PC-9 (cell line): ENCODE measurements around the gene MACROD2. TPM values are rescaled to one million over a fixed set of nuclear protein-coding genes. Genes with fewer than 3 reads are reported as not detected.

Source experiments
- BruUV-seq: library from RNA; stranded (reverse); fragments of 400-500 nt; replicated peaks from 2 replicates; lab custom pipeline; 2021; lab: Mats Ljungman, UMichigan
- CTCF ChIA-PET: fragments of 300-600 bp; sonication (Branson Sonifier 250); formaldehyde crosslinking; loops from one replicate; lab custom pipeline; 2022; ENCODE audit warnings: antibody characterized with exemption; lab: Charles Lee
- POLR2A ChIA-PET: fragments of 300-600 bp; sonication (Branson Sonifier 250); formaldehyde crosslinking; loops from one replicate; lab custom pipeline; 2022; ENCODE audit warnings: antibody characterized with exemption; ENCODE audit not compliant: unreplicated experiment; lab: Charles Lee
- DNase-seq, 2 experiments: peaks; one replicate each; pipeline versions ENCODE4 v3.0.0 to v3.0.0-alpha.2; 2015 to 2022; ENCODE audit warnings: mixed read lengths in 1 of 2
- H2AFZ ChIP-seq: fragments of 200-600 bp; sonication (generic); 2 replicates; pipeline ENCODE4 v1.8.1; 2017; ENCODE audit warnings: antibody characterized with exemption
- H3F3A ChIP-seq: fragments of 200-600 bp; sonication (generic); 2 replicates; pipeline ENCODE4 v1.8.1; 2017; ENCODE audit warnings: antibody characterized with exemption, mild to moderate bottlenecking, low read depth; ENCODE audit not compliant: insufficient read depth
- H3K27ac ChIP-seq: fragments of 200-600 bp; sonication (generic); 2 replicates; pipeline ENCODE4 v1.6.1; 2016; ENCODE audit warnings: mixed run types
- H3K27me3 ChIP-seq: fragments of 200-600 bp; sonication (generic); 2 replicates; pipeline ENCODE4 v1.6.1; 2016; ENCODE audit warnings: low read depth, mixed run types; ENCODE audit not compliant: insufficient read depth
- H3K36me3 ChIP-seq: fragments of 200-600 bp; sonication (generic); 2 replicates; pipeline ENCODE4 v1.6.1; 2016; ENCODE audit warnings: low read depth, mixed run types
- H3K4me1 ChIP-seq: fragments of 200-600 bp; sonication (generic); replicated peaks from 2 replicates; pipeline ENCODE4 v1.6.1; 2016; ENCODE audit warnings: mixed run types; ENCODE audit not compliant: insufficient read depth
- H3K4me2 ChIP-seq: fragments of 200-600 bp; sonication (generic); 2 replicates; pipeline ENCODE4 v1.6.1; 2017; ENCODE audit warnings: mixed run types
- H3K4me3 ChIP-seq: fragments of 200-600 bp; sonication (generic); 2 replicates; pipeline ENCODE4 v1.6.1; 2016; ENCODE audit warnings: mixed run types
- H3K79me2 ChIP-seq: fragments of 200-600 bp; sonication (generic); 2 replicates; pipeline ENCODE4 v1.6.1; 2017; ENCODE audit warnings: low read depth, mixed run types
- H3K9me2 ChIP-seq: fragments of 200-600 bp; sonication (generic); 2 replicates; pipeline ENCODE4 v1.8.1; 2017; ENCODE audit warnings: mild to moderate bottlenecking; ENCODE audit not compliant: insufficient read depth
- H3K9me3 ChIP-seq: fragments of 200-600 bp; sonication (generic); 2 replicates; pipeline ENCODE4 v1.8.1; 2016; ENCODE audit warnings: low read depth; ENCODE audit not compliant: insufficient read depth
- H4K20me1 ChIP-seq: fragments of 200-600 bp; sonication (generic); 2 replicates; pipeline ENCODE4 v1.8.1; 2017; ENCODE audit not compliant: insufficient read depth
- CTCF ChIP-seq: fragments of 200-600 bp; sonication (generic); conservative IDR thresholded peaks from 2 replicates; pipeline ENCODE4 v1.6.1; 2017; ENCODE audit warnings: mixed run types, antibody characterized with exemption, mild to moderate bottlenecking, moderate library complexity
- EZH2 ChIP-seq: fragments of 200-600 bp; sonication (generic); IDR thresholded peaks from 2 replicates; pipeline ENCODE4 v1.8.0; 2017; ENCODE audit warnings: antibody characterized with exemption, low read depth
- intact Hi-C: fragments of 100-400 bp; cut with micrococcal nuclease; formaldehyde crosslinking; loops from one replicate; pipeline ENCODE4 v1.10.0; 2022; ENCODE audit not compliant: unreplicated experiment
- total RNA-seq: library from RNA; stranded (reverse); gene quantifications from 2 replicates; pipeline ENCODE4 v1.2.3, GENCODE V29; 2021

The MACROD2 gene
- total RNA-seq, 1 experiment from 2014 or later, result 11.4 TPM

GRCh38 chr20:14951105-14951504 lies 955.8 kb downstream of the MACROD2 start:
- ChIA-PET POLR2A (no interaction called here), CTCF (no interaction called here)
- Histone ChIP-seq H3K9me2 (no peaks in the 10 kb centered on the region), H3F3A (no peaks in the 10 kb centered on the region; the same call in 1 of the 2 replicates), H3K4me3 (no peak overlapping the region), H3K4me1 (peaks cover 21% of the 10 kb centered on the region), H4K20me1 (no peaks in the 10 kb centered on the region), H3K9me3 (no peaks in the 10 kb centered on the region), H2AFZ (no peak overlapping the region), H3K27ac (no peak overlapping the region), H3K27me3 (no peaks in the 10 kb centered on the region), H3K4me2 (no peak overlapping the region), H3K79me2 (no peaks in the 10 kb centered on the region), H3K36me3 (no peaks in the 10 kb centered on the region)
- DNase-seq, result no peak
- BruUV-seq, result no TSS peak
- TF ChIP-seq CTCF (no peak), EZH2 (no peak)
- intact Hi-C loops, result no loop called here

- TF ChIP-seq CTCF, result no peak
- no peak for TF ChIP-seq EZH2
- Histone ChIP-seq H3K9me2 (no peaks in the 10 kb centered on the region), H3K9me3 (no peaks in the 10 kb centered on the region), H3K79me2 (no peaks in the 10 kb centered on the region), H3K27me3 (no peaks in the 10 kb centered on the region), H2AFZ (no peak overlapping the region), H4K20me1 (no peaks in the 10 kb centered on the region), H3K4me1 (peaks cover 28% of the 10 kb centered on the region), H3K36me3 (no peaks in the 10 kb centered on the region), H3F3A (no peaks in the 10 kb centered on the region; the same call in 1 of the 2 replicates), H3K27ac (no peak overlapping the region), H3K4me3 (no peak overlapping the region), H3K4me2 (no peak overlapping the region)
- ChIA-PET POLR2A (interaction anchor here (0.5 kb wide), 1 partner anchor 614 kb away, joined by 5 read pairs; the partner anchor contains the start of gene FLRT3), CTCF (interaction anchor here (0.6 kb wide), 1 partner anchor 1575 kb away, joined by 3 read pairs; no protein-coding TSS in a partner anchor)
- peak in 1 of 2 experiments; percentile 1 for DNase-seq
- intact Hi-C loops, result no loop called here
- no TSS peak for BruUV-seq
These were observed 956.5 kb downstream of the MACROD2 start for GRCh38 chr20:14951707-14952418.

- POLR2A ChIA-PET, result interaction anchor here (0.6 kb wide), 1 partner anchor 74 kb away, joined by 4 read pairs; no protein-coding TSS in a partner anchor
- Histone ChIP-seq H4K20me1 (no peaks in the 10 kb centered on the region), H3K79me2 (no peaks in the 10 kb centered on the region), H2AFZ (no peak overlapping the region), H3K4me1 (peaks cover 28% of the 10 kb centered on the region), H3K36me3 (no peaks in the 10 kb centered on the region), H3F3A (no peaks in the 10 kb centered on the region; the same call in 1 of the 2 replicates), H3K9me3 (no peaks in the 10 kb centered on the region), H3K4me3 (no peak overlapping the region), H3K27ac (no peak overlapping the region), H3K27me3 (no peaks in the 10 kb centered on the region), H3K4me2 (no peak overlapping the region), H3K9me2 (no peaks in the 10 kb centered on the region)
- BruUV-seq, result no TSS peak
- intact Hi-C loops, result no loop called here
- CTCF ChIA-PET, result interaction anchor here (0.6 kb wide), 1 partner anchor 14 kb away, joined by 8 read pairs; no protein-coding TSS in a partner anchor
- no peak for DNase-seq
- no peak for TF ChIP-seq CTCF
- no peak for TF ChIP-seq EZH2
These were observed 958.4 kb downstream of the MACROD2 start for GRCh38 chr20:14953736-14954135.
